ENCODE results near the gene PIP5K1C. TPM values are rescaled to one million over a fixed set of nuclear protein-coding genes. Genes with fewer than 3 reads are reported as not detected.

The PIP5K1C gene
- total RNA-seq, 1 experiment from 2014 or later: 11.8 TPM

DNA sequence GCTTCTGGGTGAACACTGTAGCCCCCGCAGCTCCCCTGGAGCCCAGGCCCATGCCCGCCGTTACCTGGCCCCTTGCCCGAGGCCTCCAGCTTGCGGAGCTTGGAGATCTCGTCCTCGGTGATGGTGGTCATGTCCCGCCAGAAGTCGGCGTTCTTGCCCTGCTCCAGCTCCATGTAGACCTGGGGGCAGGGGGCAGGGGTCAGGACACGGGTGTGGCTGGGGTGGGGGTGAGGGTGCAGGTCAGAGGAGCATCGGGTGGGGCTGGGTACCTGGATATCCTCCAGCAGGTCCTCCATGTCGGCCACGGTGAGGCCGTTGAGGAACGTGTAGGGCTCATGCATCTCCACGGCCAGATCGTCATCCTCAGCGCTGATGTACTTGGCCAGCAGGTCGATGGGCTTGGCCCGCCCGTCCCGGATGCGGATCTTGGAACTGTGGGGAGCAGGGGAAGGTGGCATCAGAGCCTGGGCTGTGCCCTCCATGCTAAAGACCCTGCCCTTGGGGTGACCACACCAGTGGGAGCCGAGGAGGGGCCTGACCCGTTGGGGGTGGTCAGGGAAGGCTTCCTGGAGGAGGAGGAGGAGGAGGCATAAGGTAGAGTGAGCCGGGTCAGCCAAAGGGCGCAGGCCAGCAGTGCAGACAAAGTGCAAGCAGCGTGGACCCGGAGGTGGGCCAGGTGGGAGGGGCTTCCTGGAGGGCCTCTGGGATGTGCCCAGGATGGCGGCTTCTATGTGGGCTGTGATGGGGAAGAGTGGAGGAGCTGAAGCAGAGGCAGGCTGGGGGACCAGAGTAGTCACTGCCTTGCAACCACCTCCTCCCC is 81.2 kb downstream of the PIP5K1C start:
- no peaks in the 10 kb centered on the region for H3K9me3 ChIP-seq (replicated peaks)
- H3K27me3 ChIP-seq: no peaks in the 10 kb centered on the region
- H3K4me1 ChIP-seq: no peaks in the 10 kb centered on the region
- H3K36me3 ChIP-seq: 0 out of 2 replicates have a peak, but pooled peaks cover 6% of the 10 kb centered on the region
- no peak overlapping the region for H3K4me3 ChIP-seq
- no peak for DNase-seq
- no peak overlapping the region for H3K27ac ChIP-seq

DNA sequence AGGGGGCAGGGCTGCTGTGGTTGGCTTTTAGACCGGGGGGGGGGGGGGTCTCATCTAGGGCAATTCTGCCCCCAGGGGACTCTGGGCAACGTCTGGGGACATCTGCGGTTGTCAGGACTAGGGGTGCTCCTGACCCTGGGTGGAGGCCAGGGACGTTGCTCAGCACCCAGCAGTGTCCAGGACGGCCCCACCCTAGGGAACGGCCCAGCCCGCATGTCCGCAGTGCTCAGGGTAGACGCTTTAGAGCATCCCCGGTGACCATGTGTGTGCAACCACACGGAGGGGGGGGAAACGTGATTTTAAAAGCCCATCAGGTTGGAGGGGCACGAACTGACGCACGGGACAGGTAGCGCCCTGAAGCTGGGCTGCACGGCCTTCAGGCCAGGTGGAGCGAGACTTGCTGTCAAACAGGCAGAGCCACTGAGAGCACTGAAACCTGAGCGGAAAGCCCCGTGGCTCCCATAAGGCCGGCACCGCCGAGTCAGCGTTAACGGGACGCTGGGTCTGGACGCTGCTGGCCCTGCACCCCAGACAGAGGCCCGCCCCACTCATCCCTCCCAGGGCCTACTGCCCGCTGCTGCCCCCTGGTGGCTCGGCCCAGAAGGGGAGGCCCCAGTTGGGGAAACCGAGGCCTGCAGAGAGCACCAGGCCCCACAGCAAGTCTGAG is 82.0 kb downstream of the PIP5K1C start:
- H3K36me3 ChIP-seq: 0 out of 2 replicates have a peak, but pooled peaks cover 6% of the 10 kb centered on the region

DNA sequence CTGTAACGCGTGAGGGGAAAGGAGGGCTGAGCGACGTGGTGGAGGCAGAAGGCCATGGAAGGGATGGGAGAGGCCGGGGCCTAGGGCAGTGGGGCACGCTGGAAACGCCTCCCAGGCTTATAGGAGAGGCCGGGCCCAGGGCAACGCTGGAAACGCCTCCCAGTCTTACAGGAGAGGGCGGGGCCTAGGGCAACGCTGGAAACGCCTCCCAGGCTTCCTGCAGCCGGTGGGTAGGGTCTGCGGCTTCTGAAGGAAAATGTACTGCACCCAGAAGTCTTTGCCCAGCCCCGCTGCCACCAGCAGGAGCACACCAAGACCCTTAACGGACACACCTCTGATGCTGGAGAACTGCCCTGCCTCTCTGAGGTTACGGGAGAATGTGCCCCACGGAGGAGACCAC is 82.8 kb downstream of the PIP5K1C start:
- DNase-seq: no peak
- H3K27ac ChIP-seq: no peak overlapping the region
- H3K9me3 ChIP-seq (replicated peaks): no peaks in the 10 kb centered on the region
- H3K27me3 ChIP-seq: no peaks in the 10 kb centered on the region
- peaks cover 9% of the 10 kb centered on the region; the same call in 1 of the 2 replicates for H3K36me3 ChIP-seq
- no peak overlapping the region for H3K4me3 ChIP-seq
- H3K4me1 ChIP-seq: no peaks in the 10 kb centered on the region

More for the DNA sequence above, 82.0 kb downstream of the PIP5K1C start:
- DNase-seq: peak in 1 of 2 experiments; percentile 44
- no peaks in the 10 kb centered on the region for H3K9me3 ChIP-seq (replicated peaks)
- H3K27ac ChIP-seq: no peak overlapping the region
- no peak overlapping the region for H3K4me3 ChIP-seq
- H3K4me1 ChIP-seq: no peaks in the 10 kb centered on the region
- H3K27me3 ChIP-seq: no peaks in the 10 kb centered on the region

DNA sequence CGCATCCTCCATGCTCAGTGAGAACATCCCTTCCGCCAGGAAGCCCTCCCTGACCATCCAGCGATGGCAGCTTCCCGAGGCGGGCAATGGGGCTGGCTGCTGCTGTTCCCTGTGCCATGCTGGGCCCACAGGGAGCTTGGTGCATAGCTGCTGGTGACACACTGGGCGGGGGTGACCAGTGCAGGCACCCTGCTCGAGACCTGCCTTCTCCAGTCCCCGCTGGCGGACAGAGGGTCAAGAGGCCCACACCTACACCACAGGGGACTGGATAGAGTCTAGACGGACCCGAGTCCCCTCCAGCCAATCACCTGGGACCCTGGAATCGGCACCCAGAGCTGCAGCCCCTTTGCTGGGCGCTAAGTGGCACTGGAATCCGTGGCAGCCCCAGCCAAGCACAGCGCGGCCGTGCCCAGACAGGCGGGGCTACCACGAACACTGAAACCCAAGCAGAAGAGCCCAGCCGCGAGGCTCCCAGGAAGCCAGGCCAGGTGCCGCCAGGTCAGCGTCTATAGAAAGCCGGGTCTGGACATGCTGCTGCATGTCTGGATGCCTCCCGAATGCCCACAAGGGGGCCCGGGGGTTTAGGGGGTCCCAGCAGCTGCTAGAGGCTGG is 84.6 kb downstream of the PIP5K1C start:
- Histone ChIP-seq H3K27me3 (no peaks in the 10 kb centered on the region), H3K9me3 (replicated peaks) (no peaks in the 10 kb centered on the region), H3K36me3 (peaks cover 13% of the 10 kb centered on the region; the same call in 1 of the 2 replicates), H3K4me3 (no peak overlapping the region), H3K27ac (no peak overlapping the region), H3K4me1 (no peaks in the 10 kb centered on the region)
- no peak for DNase-seq

DNA sequence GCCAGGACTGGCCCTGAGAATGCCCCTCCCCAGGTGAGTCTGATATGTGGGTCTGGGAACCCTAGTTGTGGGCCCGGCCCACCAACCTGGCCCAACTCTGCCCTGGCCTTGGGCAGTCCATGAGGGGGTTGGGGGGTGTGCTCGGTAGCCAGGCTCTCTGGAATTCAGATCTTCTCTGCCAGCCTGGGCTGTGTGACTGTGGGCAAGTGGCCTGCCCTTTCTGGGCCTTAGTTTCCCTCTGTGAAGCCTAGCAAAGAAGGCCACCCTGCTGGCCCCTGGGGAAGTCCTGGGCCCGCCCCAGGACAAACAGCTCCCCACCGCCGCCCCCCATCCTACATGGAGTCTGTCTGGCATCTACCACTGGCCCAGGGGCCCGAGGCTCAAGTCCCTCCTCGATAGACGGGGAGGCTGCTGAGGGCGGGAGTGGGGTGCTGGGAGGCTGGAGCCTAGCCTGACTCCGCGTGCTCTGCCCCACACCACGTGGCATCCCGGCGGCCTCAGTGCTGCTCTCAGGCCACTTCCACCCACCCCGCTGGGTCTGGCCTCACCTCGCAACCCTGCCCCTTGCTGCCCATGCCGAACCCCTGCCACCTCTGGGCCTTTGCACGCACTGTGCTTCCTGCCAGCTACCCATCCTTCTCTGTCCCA is 85.3 kb downstream of the PIP5K1C start:
- Histone ChIP-seq H3K27me3 (no peaks in the 10 kb centered on the region), H3K9me3 (replicated peaks) (no peaks in the 10 kb centered on the region), H3K4me1 (no peaks in the 10 kb centered on the region), H3K36me3 (peaks cover 13% of the 10 kb centered on the region; the same call in 1 of the 2 replicates), H3K4me3 (no peak overlapping the region), H3K27ac (no peak overlapping the region)
- no peak for DNase-seq

DNA sequence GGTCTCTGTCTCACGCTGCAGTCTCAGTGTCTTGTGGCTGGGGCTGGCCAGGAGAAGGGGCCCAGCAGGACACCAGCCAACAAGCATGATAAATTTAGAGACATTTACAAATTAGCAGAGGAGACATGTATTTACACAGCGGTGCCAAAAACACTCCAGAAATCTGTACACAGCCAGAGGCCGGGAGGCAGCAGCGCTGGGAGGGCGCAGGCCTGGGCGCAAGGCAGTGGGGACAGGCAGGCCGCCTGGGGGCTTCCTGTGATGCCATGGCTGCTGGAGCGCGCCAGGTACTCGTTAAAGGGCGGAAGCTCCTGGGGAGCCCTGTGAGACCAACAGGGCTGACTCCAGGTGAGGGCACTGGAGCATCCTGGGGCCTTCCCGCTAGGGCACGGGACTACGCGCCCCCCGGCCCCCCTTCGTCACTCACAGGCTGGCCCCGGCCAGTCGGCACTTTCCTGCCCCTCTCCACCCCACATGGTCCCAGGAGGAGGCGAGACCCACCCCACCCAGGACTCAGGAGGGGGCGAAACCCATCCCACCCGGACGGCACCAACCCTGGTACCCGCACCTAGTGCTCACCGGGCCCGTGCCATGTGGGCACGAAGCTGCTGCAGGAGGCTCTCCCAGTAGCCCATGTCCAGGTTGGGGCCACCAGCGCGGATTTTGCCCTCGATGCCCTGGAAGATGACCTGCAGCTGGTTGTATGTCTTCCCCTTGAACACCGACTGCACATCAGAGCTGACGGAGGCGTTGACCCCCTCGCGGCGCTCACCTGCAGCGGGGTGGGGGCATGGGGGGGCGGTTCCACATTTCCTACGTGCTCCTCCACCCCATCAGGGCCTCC is 86.2 kb downstream of the PIP5K1C start:
- no peak for DNase-seq
- no peaks in the 10 kb centered on the region for H3K27me3 ChIP-seq
- H3K36me3 ChIP-seq: peaks cover 11% of the 10 kb centered on the region; the same call in 1 of the 2 replicates
- no peaks in the 10 kb centered on the region for H3K4me1 ChIP-seq
- H3K9me3 ChIP-seq (replicated peaks): no peaks in the 10 kb centered on the region
- H3K27ac ChIP-seq: no peak overlapping the region
- H3K4me3 ChIP-seq: no peak overlapping the region

DNA sequence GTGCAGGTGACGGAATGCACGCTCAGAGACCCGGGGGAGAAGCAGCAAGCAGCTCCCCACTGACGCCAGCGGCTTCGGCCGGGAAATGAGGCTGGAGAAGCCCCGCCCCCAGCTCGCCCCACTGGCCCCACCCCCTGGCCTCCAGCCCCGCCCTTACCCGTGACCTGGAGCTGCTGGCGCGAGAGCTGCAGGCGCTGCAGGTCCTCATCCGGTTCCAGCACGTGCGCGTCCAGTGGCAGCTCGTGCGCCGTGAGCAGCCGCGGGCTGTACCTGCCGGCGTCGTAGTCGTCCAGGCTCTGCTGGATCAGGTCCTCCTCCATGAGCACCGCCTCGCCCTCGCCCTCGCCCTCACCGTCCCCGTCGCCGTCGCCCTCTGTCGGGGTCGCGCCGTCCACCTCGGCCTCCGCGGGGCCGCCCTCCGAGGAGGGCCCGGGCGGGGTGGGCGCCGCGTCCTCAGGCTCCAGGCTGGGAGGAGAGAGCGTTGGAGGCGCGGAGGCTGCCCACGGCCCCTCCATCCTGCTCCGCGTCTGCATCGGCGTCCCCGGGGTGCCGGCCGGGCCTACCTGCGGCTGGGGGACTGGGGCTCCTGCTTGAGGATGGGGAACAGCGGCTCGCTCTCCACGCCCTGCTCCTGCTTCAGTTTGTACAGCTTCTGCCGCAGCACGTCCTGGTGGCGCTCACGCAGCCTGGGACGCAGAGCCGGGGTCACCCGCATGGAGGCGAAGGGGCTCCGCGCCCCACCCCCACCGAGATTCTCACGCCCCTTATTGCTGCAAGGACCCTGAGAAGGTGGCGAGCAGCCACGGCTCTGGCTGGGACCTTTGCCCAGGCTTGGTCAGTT is 87.1 kb downstream of the PIP5K1C start:
- no peak overlapping the region for H3K4me3 ChIP-seq
- H3K27me3 ChIP-seq: no peaks in the 10 kb centered on the region
- H3K27ac ChIP-seq: no peak overlapping the region
- DNase-seq: no peak
- H3K9me3 ChIP-seq (replicated peaks): no peaks in the 10 kb centered on the region
- peaks cover 7% of the 10 kb centered on the region; the same call in 1 of the 2 replicates for H3K36me3 ChIP-seq
- H3K4me1 ChIP-seq: no peaks in the 10 kb centered on the region

DNA sequence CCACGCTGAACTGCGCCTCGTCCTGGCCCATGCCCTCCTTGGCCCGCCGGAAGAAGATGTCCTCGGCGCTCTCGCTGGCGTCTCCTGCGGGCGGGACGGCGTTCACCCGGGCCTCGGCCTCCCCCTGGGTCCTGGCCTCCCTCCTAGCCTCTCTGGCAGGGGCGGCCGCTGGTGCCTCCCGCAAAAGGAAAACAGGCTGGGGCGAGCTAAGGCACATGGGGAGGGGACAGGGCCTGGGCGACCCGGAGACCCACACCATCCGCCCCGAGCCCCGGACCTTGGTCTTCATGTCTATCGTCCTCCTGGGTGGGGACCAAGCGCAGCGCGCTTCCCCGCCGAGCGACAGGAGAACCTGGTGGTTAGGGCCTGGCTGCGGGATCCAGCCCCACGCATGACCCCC is 87.9 kb downstream of the PIP5K1C start:
- Histone ChIP-seq H3K36me3 (peaks cover 7% of the 10 kb centered on the region; the same call in 1 of the 2 replicates), H3K27ac (no peak overlapping the region), H3K9me3 (replicated peaks) (no peaks in the 10 kb centered on the region), H3K27me3 (no peaks in the 10 kb centered on the region), H3K4me3 (no peak overlapping the region), H3K4me1 (no peaks in the 10 kb centered on the region)
- DNase-seq: no peak

DNA sequence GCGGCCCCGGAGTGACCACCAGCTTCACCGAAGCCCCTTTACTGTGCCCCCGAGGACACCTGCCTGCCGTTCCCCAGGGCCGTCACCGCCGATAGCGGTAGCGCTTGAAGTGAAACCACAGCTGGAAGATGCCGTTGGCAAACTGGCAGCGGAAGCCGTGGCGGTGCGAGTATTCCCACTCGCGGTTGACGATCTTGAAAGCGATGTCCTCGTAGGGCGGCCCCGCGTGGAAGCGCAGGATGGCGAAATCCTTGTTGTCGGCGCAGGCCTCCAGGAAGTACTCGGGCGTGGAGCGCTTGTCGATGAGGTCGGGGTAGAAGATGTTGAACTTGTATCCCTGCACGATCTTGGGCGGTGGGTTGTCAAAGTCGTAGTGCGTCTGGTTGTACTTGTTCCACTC is 88.4 kb downstream of the PIP5K1C start:
- no peak for DNase-seq
- no peaks in the 10 kb centered on the region for H3K4me1 ChIP-seq
- no peak overlapping the region for H3K4me3 ChIP-seq
- H3K36me3 ChIP-seq: peaks cover 7% of the 10 kb centered on the region; the same call in 1 of the 2 replicates
- no peaks in the 10 kb centered on the region for H3K9me3 ChIP-seq (replicated peaks)
- no peaks in the 10 kb centered on the region for H3K27me3 ChIP-seq
- H3K27ac ChIP-seq: no peak overlapping the region

DNA sequence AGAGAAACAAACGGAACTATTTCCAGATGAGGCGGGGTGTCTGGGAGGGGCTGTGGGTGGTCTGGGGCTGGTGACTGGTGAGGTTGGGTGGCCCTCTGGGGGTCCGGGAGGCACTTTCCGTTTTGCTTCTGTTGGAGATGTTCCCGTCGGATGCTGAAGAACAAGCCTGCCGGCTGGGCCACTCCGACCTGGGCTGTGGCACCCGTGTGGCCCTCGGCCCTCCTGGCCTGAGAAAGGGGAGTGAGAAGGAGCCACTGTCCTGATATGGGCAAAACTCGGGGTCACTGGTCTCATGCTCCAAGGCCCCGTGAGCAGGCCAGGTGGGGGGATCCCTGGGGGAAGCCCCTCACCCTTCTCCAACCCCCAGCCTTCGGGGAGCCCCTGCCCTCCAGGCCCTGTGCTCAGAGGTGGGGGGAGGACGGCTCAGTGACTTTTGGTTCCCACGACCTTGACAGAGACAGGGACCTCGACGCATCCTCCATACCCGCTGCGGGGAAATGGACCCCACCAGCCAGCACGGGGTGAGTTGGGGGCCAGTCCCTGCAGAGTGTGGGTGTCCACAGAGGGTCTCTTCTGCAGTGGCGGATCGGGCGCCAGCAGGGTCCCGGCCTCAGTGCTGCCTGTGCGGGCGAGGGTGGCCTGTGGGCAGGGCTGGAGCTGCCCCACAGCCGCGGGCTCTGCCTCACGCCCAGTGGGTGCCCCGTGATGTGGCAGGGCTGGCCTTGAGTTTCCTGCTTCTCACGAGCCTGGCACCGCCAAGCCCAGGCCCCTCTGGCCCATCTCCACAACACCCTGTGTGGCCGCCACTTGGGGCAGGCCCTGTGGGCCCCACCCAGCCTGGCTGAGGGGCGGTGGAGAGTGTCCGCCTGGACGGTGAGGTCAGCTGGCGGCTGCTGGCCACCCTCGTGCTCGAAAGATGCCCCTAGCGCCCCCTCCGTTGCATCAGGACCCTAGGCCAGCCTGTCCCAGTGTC is 89.2 kb downstream of the PIP5K1C start:
- no peaks in the 10 kb centered on the region; the same call in 1 of the 2 replicates for H3K4me1 ChIP-seq
- no peak for DNase-seq
- H3K27ac ChIP-seq: no peak overlapping the region

DNA sequence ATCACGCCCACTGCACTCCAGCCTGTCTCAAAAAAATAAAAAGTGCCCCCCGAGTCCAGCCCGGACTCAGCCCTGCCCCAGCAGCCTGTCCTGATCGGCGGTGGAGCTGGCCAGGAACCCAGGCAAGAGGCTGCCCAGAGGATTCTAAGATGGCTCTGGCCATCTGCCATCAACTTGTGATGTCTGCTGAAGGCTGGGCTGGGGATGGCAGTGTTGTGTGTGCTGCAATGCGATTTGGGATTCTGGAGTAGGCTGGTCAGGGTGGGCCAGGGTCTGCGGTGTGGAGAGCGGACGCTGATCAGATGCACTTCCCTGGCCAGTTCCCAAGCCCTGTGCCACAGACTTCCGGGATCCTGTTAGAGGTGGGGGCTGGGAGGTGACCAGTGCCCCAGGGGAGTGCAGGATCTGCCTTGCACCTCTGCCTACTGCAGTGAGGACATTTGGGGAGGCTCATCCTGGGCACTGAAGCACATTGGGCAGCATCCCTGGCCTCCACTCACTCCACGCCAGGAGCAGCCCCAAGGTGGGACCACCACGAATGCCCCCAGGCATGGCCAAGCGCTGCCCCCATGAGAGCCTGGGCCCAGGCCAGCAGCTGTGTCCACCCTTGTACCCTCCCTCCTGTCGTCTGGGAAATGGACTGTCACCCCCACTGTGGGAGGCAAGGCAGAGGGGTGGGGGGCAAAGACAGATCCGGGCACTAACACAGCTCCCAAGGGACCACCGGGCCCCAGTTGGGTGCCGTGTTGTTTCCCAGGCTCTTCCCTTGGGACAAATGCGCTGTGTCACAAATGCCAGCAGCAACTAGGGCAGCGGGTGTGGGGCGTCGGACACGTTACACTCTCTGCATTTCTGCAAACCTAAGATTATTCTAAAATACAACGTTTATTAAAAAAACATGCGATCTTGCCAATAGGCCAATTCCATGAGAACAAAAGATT is 90.2 kb downstream of the PIP5K1C start:
- Histone ChIP-seq H3K36me3 (peaks cover 7% of the 10 kb centered on the region; the same call in 1 of the 2 replicates), H3K27ac (no peak overlapping the region), H3K4me3 (no peak overlapping the region), H3K27me3 (peaks cover 9% of the 10 kb centered on the region; the same call in 1 of the 2 replicates), H3K4me1 (no peaks in the 10 kb centered on the region; the same call in 1 of the 2 replicates), H3K9me3 (replicated peaks) (no peaks in the 10 kb centered on the region)
- no peak for DNase-seq

More for the DNA sequence above, 89.2 kb downstream of the PIP5K1C start:
- Histone ChIP-seq H3K36me3 (peaks cover 7% of the 10 kb centered on the region; the same call in 1 of the 2 replicates), H3K27me3 (peaks cover 2% of the 10 kb centered on the region; the same call in 1 of the 2 replicates), H3K4me3 (no peak overlapping the region), H3K9me3 (replicated peaks) (no peaks in the 10 kb centered on the region)

Data from SJCRH30 (cell line).